8988T (cell line): ENCODE results near the gene OST4.
"Not testable (repeated sequence)": the region's sequence is repeated elsewhere in the genome, so short reads cannot be mapped to it uniquely, and the experiment has no call there.

Experiments used
- DNase-seq: peaks from one replicate; pipeline ENCODE4 v3.0.0; 2011

The OST4 gene

GRCh38 chr2:27071277-27071989 is at the start of gene OST4:
OST4 (minus strand) TSS chr2:27071654.
- DNase-seq, result peak; percentile 98

GRCh38 chr2:27119330-27119670 is 47.8 kb upstream of the OST4 start:
- DNase-seq, result not testable (repeated sequence)

GRCh38 chr2:27118525-27119329 is 47.3 kb upstream of the OST4 start, which contains the start of gene CGREF1:
CGREF1 (minus strand) TSS chr2:27119128; CDS start chr2:27104366, 14,762 bp downstream.
- no peak for DNase-seq

GRCh38 chr2:27117995-27118524 is 46.6 kb upstream of the OST4 start:
- DNase-seq, result no peak

GRCh38 chr2:27115519-27115918 is 44.1 kb upstream of the OST4 start:
- no peak for DNase-seq

- DNase-seq, result not testable (repeated sequence)
Observed at GRCh38 chr2:27111392-27112078, 40.1 kb upstream of the OST4 start.

GRCh38 chr2:27110603-27111352 is 39.3 kb upstream of the OST4 start:
- DNase-seq, result not testable (repeated sequence)

GRCh38 chr2:27109083-27109482 is 37.6 kb upstream of the OST4 start:
- DNase-seq, result no peak

- no peak for DNase-seq
Observed at GRCh38 chr2:27108221-27108620, 36.8 kb upstream of the OST4 start.

GRCh38 chr2:27105981-27106380 is 34.5 kb upstream of the OST4 start:
- DNase-seq, result no peak

GRCh38 chr2:27102329-27102728 is 30.9 kb upstream of the OST4 start:
- no peak for DNase-seq

GRCh38 chr2:27100036-27100435 is 28.6 kb upstream of the OST4 start:
- DNase-seq, result no peak

GRCh38 chr2:27099334-27099955 is 28.0 kb upstream of the OST4 start:
- no peak for DNase-seq

- no peak for DNase-seq
Observed at GRCh38 chr2:27097341-27097740, 25.9 kb upstream of the OST4 start.

GRCh38 chr2:27096748-27097297 is 25.4 kb upstream of the OST4 start:
- DNase-seq, result no peak

- DNase-seq, result peak; percentile 76
Observed at GRCh38 chr2:27095745-27096651, 24.5 kb upstream of the OST4 start.

- DNase-seq, result no peak
Observed at GRCh38 chr2:27095427-27095744, 23.9 kb upstream of the OST4 start.

- no peak for DNase-seq
Observed at GRCh38 chr2:27094353-27094984, 23.0 kb upstream of the OST4 start.

GRCh38 chr2:27093430-27094352 is 22.2 kb upstream of the OST4 start:
- DNase-seq, result no peak
